Erythroblast (primary cell): ENCODE results near the gene MSH3.
"Not testable (repeated sequence)": the region's sequence is repeated elsewhere in the genome, so short reads cannot be mapped to it uniquely, and the experiment has no call there.

Experiments used
- DNase-seq, 2 experiments: peaks; one replicate each; lab custom pipeline; 2025; lab: John Stamatoyannopoulos, UW
- GATA1 ChIP-seq: IDR thresholded peaks from 2 replicates; pipeline ENCODE4 v1.6.1; 2011; ENCODE audit warnings: low read depth, mild to moderate bottlenecking, control low read depth, low read length, moderate library complexity
- POLR2A ChIP-seq: IDR thresholded peaks from 2 replicates; pipeline ENCODE4 v1.6.1; 2011; ENCODE audit warnings: mild to moderate bottlenecking, low read length

MSH3 gene

GRCh38 chr5:80865551-80865950 lies 211.1 kb downstream of the MSH3 start:
- DNase-seq, result no peak
- no peak for TF ChIP-seq GATA1
- TF ChIP-seq POLR2A, result no peak

GRCh38 chr5:80866371-80866770 lies 211.9 kb downstream of the MSH3 start:
- no peak for DNase-seq
- TF ChIP-seq GATA1, result no peak
- no peak for TF ChIP-seq POLR2A

GRCh38 chr5:80867233-80867632 lies 212.8 kb downstream of the MSH3 start:
- no peak for DNase-seq
- TF ChIP-seq GATA1 (no peak), POLR2A (no peak)

GRCh38 chr5:80870442-80870841 lies 216.0 kb downstream of the MSH3 start:
- no peak for DNase-seq
- TF ChIP-seq POLR2A (no peak), GATA1 (no peak)

- TF ChIP-seq GATA1, result no peak
- DNase-seq, result no peak
These were observed 217.1 kb downstream of the MSH3 start for GRCh38 chr5:80871541-80871961.

- TF ChIP-seq GATA1 (no peak), POLR2A (no peak)
- DNase-seq, result no peak
These were observed 219.7 kb downstream of the MSH3 start for GRCh38 chr5:80874162-80874561.

- no peak for TF ChIP-seq POLR2A
- no peak for TF ChIP-seq GATA1
- DNase-seq, result no peak
These were observed 223.1 kb downstream of the MSH3 start for GRCh38 chr5:80877592-80877991.

GRCh38 chr5:80881726-80882125 lies 227.3 kb downstream of the MSH3 start:
- DNase-seq, result no peak
- no peak for TF ChIP-seq POLR2A
- TF ChIP-seq GATA1, result no peak

- not testable (repeated sequence) for DNase-seq
These were observed 228.9 kb downstream of the MSH3 start for GRCh38 chr5:80883390-80883789.

GRCh38 chr5:80884086-80884813 lies 229.8 kb downstream of the MSH3 start:
- TF ChIP-seq GATA1 (no peak), POLR2A (no peak)
- no peak for DNase-seq

- TF ChIP-seq GATA1 (no peak), POLR2A (no peak)
- DNase-seq, result peak in 1 of 2 experiments; percentile 13
These were observed 230.5 kb downstream of the MSH3 start for GRCh38 chr5:80884929-80885328.

GRCh38 chr5:80885396-80886000 lies 231.0 kb downstream of the MSH3 start:
- no peak for DNase-seq
- no peak for TF ChIP-seq POLR2A
- no peak for TF ChIP-seq GATA1

- DNase-seq, result no peak
These were observed 239.6 kb downstream of the MSH3 start for GRCh38 chr5:80894083-80894482.

GRCh38 chr5:80895523-80895922 lies 241.1 kb downstream of the MSH3 start:
- TF ChIP-seq POLR2A (no peak), GATA1 (no peak)
- no peak for DNase-seq

More at GRCh38 chr5:80894083-80894482, 239.6 kb downstream of the MSH3 start:
- TF ChIP-seq GATA1, result no peak
- TF ChIP-seq POLR2A, result no peak

- DNase-seq, result not testable (repeated sequence)
These were observed 248.2 kb downstream of the MSH3 start for GRCh38 chr5:80902624-80903023.
